ENCODE data around the gene CHTOP.

The CHTOP gene

DNA sequence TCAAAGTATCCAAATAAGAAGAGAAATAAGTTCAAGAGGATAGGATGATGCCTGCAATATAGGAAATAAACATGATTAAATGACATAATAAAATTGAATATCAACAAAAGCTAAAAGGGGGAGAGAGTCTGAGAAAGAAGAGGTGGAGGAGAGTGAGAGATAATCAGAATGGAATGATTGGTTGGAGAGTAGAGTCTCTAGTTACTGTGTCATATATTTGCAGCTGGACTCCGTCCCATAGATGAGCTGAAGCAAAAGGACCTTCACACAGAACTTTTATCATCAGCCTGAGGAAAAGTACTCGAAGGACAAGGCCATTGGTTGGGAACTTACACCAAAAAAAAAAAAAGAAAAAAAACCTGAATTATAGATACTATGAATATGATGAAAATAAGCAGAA lies 45.4 kb upstream of the CHTOP start:
- H3K4me3 ChIP-seq (IDR thresholded peaks at IDR 0.05; ENCODE audit: insufficient read depth, low read depth, low read length): no peak overlapping the region
- H3K4me1 ChIP-seq (ENCODE audit: low read depth, poor library complexity, severe bottlenecking): no peaks in the 10 kb centered on the region
- no peaks in the 10 kb centered on the region for H3K36me3 ChIP-seq (ENCODE audit: insufficient read depth)
- H3K79me2 ChIP-seq (ENCODE audit: insufficient read depth, low read depth): no peaks in the 10 kb centered on the region
- no peak overlapping the region for H3K4me2 ChIP-seq
- no peak overlapping the region for H3K27ac ChIP-seq
- TF ChIP-seq, protein P1, sequence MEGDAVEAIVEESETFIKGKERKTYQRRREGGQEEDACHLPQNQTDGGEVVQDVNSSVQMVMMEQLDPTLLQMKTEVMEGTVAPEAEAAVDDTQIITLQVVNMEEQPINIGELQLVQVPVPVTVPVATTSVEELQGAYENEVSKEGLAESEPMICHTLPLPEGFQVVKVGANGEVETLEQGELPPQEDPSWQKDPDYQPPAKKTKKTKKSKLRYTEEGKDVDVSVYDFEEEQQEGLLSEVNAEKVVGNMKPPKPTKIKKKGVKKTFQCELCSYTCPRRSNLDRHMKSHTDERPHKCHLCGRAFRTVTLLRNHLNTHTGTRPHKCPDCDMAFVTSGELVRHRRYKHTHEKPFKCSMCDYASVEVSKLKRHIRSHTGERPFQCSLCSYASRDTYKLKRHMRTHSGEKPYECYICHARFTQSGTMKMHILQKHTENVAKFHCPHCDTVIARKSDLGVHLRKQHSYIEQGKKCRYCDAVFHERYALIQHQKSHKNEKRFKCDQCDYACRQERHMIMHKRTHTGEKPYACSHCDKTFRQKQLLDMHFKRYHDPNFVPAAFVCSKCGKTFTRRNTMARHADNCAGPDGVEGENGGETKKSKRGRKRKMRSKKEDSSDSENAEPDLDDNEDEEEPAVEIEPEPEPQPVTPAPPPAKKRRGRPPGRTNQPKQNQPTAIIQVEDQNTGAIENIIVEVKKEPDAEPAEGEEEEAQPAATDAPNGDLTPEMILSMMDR (conservative IDR thresholded peaks at IDR 0.05; ENCODE audit: low read depth, low read length): no peak
- no peak overlapping the region for H3K9ac ChIP-seq
- no peak overlapping the region for H2AFZ ChIP-seq (ENCODE audit: low read depth)
- no peaks in the 10 kb centered on the region for H3K27me3 ChIP-seq (ENCODE audit: insufficient read depth, low read depth)
- H4K20me1 ChIP-seq (ENCODE audit: insufficient read depth): no peaks in the 10 kb centered on the region

DNA sequence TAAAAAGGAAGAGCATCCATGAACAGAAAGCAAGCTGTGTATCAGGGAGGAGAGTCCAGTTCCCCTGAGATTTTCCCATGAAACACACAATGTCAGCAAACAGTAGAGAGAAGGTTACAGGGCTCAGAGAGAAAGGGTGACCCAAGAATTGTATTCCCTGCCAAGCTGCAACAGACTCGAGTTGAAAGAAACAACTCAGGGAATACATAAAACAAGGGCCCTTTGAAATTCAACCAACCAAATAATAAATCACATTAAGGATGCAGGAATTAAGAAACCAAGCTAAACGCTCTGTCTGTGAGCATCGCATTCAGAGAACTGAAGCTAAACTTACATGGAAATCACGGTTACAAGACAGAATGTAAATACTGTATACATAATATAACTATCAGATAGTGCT lies 41.1 kb upstream of the CHTOP start:
- Histone ChIP-seq H3K27me3 (ENCODE audit: insufficient read depth, low read depth) (no peaks in the 10 kb centered on the region), H3K79me2 (ENCODE audit: insufficient read depth, low read depth) (no peaks in the 10 kb centered on the region), H3K4me2 (no peak overlapping the region), H2AFZ (ENCODE audit: low read depth) (no peak overlapping the region; the same call in 1 of the 2 replicates), H3K36me3 (ENCODE audit: insufficient read depth) (no peaks in the 10 kb centered on the region), H3K9ac (no peak overlapping the region), H3K4me3 (IDR thresholded peaks at IDR 0.05; ENCODE audit: insufficient read depth, low read depth, low read length) (no peak overlapping the region), H4K20me1 (ENCODE audit: insufficient read depth) (no peaks in the 10 kb centered on the region), H3K27ac (no peak overlapping the region), H3K4me1 (ENCODE audit: low read depth, poor library complexity, severe bottlenecking) (no peaks in the 10 kb centered on the region)
- TF ChIP-seq, protein P1 (conservative IDR thresholded peaks at IDR 0.05; ENCODE audit: low read depth, low read length): no peak

DNA sequence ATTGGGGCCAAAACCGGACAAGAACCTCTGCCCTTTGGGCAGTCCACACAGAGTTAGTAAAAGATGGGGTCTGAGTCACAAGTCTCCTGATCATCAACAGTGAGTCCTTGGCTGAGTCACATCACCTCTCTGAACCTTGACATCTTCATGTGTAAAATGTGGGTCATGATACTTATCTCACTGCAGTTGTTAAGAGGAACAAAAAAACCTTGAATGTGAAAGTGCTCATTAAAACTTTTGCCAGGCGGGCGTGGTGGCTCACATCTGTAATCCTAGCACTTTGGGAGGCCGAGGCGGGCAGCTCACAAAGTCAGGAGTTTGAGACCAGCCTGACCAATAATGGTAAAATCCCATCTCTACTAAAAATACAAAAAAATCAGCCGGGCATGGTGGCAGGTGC lies 36.7 kb upstream of the CHTOP start:
- no peak overlapping the region for H3K27ac ChIP-seq

DNA sequence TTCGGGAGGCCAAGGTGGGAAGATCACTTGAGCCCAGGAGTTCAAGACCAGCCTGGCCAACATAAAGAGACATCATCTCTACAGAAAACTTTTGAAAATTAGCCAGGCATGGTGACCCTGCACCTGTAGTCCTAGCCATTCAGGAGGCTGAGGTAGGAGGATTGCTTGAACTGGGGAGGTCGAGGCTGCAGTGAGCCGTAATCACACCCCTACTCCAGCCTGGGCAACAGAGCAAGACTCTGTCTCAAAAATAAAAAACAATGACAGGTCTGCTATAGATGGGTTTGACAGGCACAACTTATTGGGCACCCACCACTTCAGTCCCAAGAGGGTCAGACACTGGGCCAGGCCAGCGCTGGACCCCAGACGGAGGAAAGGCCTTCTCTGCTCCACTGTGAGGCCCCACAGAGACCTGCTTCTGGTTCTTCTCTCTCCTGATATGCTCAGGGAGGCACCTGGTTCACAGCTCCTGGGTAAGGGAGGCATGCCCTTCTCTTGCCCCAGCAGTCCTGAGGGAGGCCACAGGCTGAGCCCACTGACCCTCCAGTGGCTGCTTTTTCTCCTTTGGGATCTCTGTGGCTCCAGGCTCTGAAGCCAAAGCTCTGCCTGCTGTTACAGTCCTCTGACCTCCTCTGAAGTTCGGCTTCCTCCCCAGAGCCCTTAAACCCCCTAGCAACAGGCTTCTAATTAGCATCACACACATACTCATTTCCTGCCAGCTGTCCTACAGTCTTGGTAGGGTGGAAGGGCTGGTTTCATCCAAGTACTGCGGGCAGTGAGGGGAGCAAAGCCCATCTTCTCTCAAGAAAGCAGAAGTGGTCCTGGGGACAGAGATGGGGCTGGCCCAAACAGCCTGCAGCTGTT lies 35.3 kb upstream of the CHTOP start:
- Histone ChIP-seq H3K9ac (no peak overlapping the region), H3K4me2 (no peak overlapping the region), H3K4me3 (IDR thresholded peaks at IDR 0.05; ENCODE audit: insufficient read depth, low read depth, low read length) (no peak overlapping the region), H4K20me1 (ENCODE audit: insufficient read depth) (no peaks in the 10 kb centered on the region), H3K27ac (no peak overlapping the region), H3K4me1 (ENCODE audit: low read depth, poor library complexity, severe bottlenecking) (no peaks in the 10 kb centered on the region), H3K36me3 (ENCODE audit: insufficient read depth) (no peaks in the 10 kb centered on the region), H3K79me2 (ENCODE audit: insufficient read depth, low read depth) (no peaks in the 10 kb centered on the region), H3K27me3 (ENCODE audit: insufficient read depth, low read depth) (no peaks in the 10 kb centered on the region), H2AFZ (ENCODE audit: low read depth) (no peak overlapping the region)
- TF ChIP-seq, protein P1 (conservative IDR thresholded peaks at IDR 0.05; ENCODE audit: low read depth, low read length): no peak

More for the DNA sequence above, 36.7 kb upstream of the CHTOP start:
- H2AFZ ChIP-seq (ENCODE audit: low read depth): no peak overlapping the region
- no peaks in the 10 kb centered on the region for H3K36me3 ChIP-seq (ENCODE audit: insufficient read depth)
- no peaks in the 10 kb centered on the region for H4K20me1 ChIP-seq (ENCODE audit: insufficient read depth)
- TF ChIP-seq, protein P1 (conservative IDR thresholded peaks at IDR 0.05; ENCODE audit: low read depth, low read length): no peak
- no peaks in the 10 kb centered on the region for H3K4me1 ChIP-seq (ENCODE audit: low read depth, poor library complexity, severe bottlenecking)
- no peak overlapping the region for H3K4me3 ChIP-seq (IDR thresholded peaks at IDR 0.05; ENCODE audit: insufficient read depth, low read depth, low read length)
- no peak overlapping the region for H3K9ac ChIP-seq
- H3K79me2 ChIP-seq (ENCODE audit: insufficient read depth, low read depth): no peaks in the 10 kb centered on the region
- no peaks in the 10 kb centered on the region for H3K27me3 ChIP-seq (ENCODE audit: insufficient read depth, low read depth)
- H3K4me2 ChIP-seq: no peak overlapping the region

All from KMS-11 (cell line).